SU-DHL-6 (cell line): Measurements from ENCODE around the gene SYNPO2L.

ENCODE experiments used
- H2AFZ ChIP-seq: fragments of 200-600 bp; sonication (generic); 2 replicates; pipeline ENCODE4 v1.6.1; 2014; ENCODE audit warnings: low read depth, mild to moderate bottlenecking, moderate library complexity, mixed read lengths, antibody characterized with exemption, low read length; ENCODE audit not compliant: severe bottlenecking
- H3F3A ChIP-seq: fragments of 200-600 bp; shearing (Covaris generic); 2 replicates; pipeline ENCODE4 v1.6.0; 2016; ENCODE audit warnings: antibody characterized with exemption, mild to moderate bottlenecking; ENCODE audit not compliant: insufficient read depth
- H3K27ac ChIP-seq: fragments of 200-600 bp; sonication (generic); 2 replicates; pipeline ENCODE4 v1.5.1; 2016; ENCODE audit warnings: low read depth, mild to moderate bottlenecking, low read length, moderate library complexity, mixed read lengths
- H3K27me3 ChIP-seq: fragments of 200-600 bp; sonication (generic), shearing (Covaris generic); 2 replicates; pipeline ENCODE4 v1.6.0; 2014; ENCODE audit warnings: mild to moderate bottlenecking, low read length
- H3K36me3 ChIP-seq: fragments of 200-600 bp; sonication (generic); 2 replicates; pipeline ENCODE4 v1.6.1; 2014; ENCODE audit warnings: mild to moderate bottlenecking, low read length, mixed read lengths
- H3K4me2 ChIP-seq: fragments of 300-600, 200-600 bp; shearing (Covaris generic), sonication (generic); 2 replicates; pipeline ENCODE4 v1.6.0; 2014; ENCODE audit warnings: low read length, low read depth, mild to moderate bottlenecking; ENCODE audit not compliant: poor library complexity, severe bottlenecking
- H3K4me3 ChIP-seq: fragments of 200-600 bp; sonication (generic); 2 replicates; pipeline ENCODE4 v1.5.1; 2014; ENCODE audit warnings: antibody characterized with exemption, low read length, mild to moderate bottlenecking, mixed read lengths; ENCODE audit not compliant: insufficient read depth, poor library complexity, severe bottlenecking
- H3K79me2 ChIP-seq: fragments of 200-600 bp; sonication (generic); 2 replicates; pipeline ENCODE4 v1.6.1; 2014; ENCODE audit warnings: mild to moderate bottlenecking, low read length, moderate library complexity; ENCODE audit not compliant: insufficient read depth
- H3K9ac ChIP-seq: fragments of 200-600 bp; sonication (generic); 2 replicates; pipeline ENCODE4 v1.7.0; 2014; ENCODE audit warnings: mild to moderate bottlenecking, low read length
- H3K9me2 ChIP-seq: fragments of 200-600 bp; sonication (generic); replicated peaks from 2 replicates; pipeline ENCODE4 v1.6.1; 2014; ENCODE audit warnings: low read length; ENCODE audit not compliant: insufficient read depth
- H3K9me3 ChIP-seq: fragments of 200-600 bp; sonication (generic); 2 replicates; pipeline ENCODE4 v1.6.1; 2014; ENCODE audit warnings: low read length, mixed read lengths; ENCODE audit not compliant: insufficient read depth
- H4K20me1 ChIP-seq: fragments of 200-600 bp; sonication (generic); 2 replicates; pipeline ENCODE4 v1.6.1; 2014; ENCODE audit warnings: low read depth, mild to moderate bottlenecking, antibody characterized with exemption, low read length, moderate library complexity, mixed read lengths
- CTCF ChIP-seq: fragments of 200-600 bp; sonication (generic); IDR thresholded peaks from one replicate; pipeline ENCODE4 v1.5.1; 2017; ENCODE audit warnings: antibody characterized with exemption, mild to moderate bottlenecking, low read length, moderate library complexity; ENCODE audit not compliant: insufficient read depth, poor library complexity, severe bottlenecking
- EZH2phosphoT487 ChIP-seq: fragments of 200-600 bp; sonication (generic), shearing (Covaris generic); conservative IDR thresholded peaks from 2 replicates; pipeline ENCODE4 v1.6.1; 2018; ENCODE audit warnings: mild to moderate bottlenecking, antibody characterized with exemption, low read length, moderate library complexity, mixed read lengths

The SYNPO2L gene

DNA sequence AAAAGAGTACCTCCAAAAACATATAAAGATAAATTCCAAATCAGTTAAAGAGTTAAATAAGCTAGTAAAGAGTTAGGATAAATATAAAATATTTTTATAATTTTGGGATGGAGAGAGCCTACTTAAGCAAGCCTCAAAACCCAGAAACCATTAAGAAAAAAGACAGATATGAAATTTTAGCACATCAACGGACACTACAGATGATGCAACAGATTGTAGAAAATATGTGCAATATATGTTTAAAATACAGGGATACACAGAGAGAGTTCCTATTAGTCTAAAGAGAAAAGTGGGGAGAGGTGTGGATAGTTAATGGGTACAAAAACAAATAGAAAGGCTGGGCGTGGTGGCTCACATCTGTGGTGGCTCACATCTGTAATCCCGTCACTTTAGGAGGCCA is 41.1 kb downstream of the SYNPO2L start:
- Histone ChIP-seq H3K4me2 (no peak overlapping the region), H3K4me3 (no peak overlapping the region), H3K27me3 (no peaks in the 10 kb centered on the region), H4K20me1 (no peaks in the 10 kb centered on the region), H3K9ac (no peak overlapping the region), H3K9me2 (no peaks in the 10 kb centered on the region), H2AFZ (no peak overlapping the region), H3K9me3 (no peaks in the 10 kb centered on the region), H3K79me2 (no peaks in the 10 kb centered on the region), H3K36me3 (no peaks in the 10 kb centered on the region), H3F3A (no peaks in the 10 kb centered on the region), H3K27ac (no peak overlapping the region)
- no peak for TF ChIP-seq EZH2phosphoT487
- TF ChIP-seq CTCF = no peak

GRCh38 chr10:73609116-73609515 is 46.7 kb downstream of the SYNPO2L start:
- no peak overlapping the region for H3K4me2 ChIP-seq
- no peaks in the 10 kb centered on the region for H3K9me3 ChIP-seq
- H3K9me2 ChIP-seq = no peaks in the 10 kb centered on the region
- no peak overlapping the region for H3K4me3 ChIP-seq
- H3K27ac ChIP-seq = no peak overlapping the region
- no peak overlapping the region for H3K9ac ChIP-seq
- no peak for TF ChIP-seq EZH2phosphoT487
- no peak for TF ChIP-seq CTCF
- H4K20me1 ChIP-seq = no peaks in the 10 kb centered on the region
- H3F3A ChIP-seq = no peaks in the 10 kb centered on the region
- H3K36me3 ChIP-seq = no peaks in the 10 kb centered on the region
- no peak overlapping the region for H2AFZ ChIP-seq
- no peaks in the 10 kb centered on the region for H3K27me3 ChIP-seq
- H3K79me2 ChIP-seq = no peaks in the 10 kb centered on the region

DNA sequence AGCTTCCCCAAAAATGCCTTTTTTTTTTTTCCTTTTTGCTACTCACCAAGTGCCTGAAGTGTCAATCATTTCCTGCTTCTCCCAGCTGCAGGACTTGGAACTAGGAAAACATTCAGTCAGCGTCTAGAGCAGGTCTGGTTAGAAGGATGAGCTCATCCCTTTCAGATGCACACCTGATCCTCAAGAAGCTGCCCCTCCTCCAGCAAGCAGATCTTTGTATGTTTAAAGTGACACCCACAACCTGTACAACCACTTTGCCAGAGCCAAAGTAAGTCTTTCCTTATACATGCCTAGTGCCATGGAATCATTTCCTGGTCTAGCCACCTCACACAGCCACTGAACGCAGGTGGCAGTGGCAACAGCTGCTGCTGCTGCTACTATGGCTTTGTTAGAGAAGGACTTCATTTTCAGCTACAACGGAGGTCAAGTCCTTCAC is 54.3 kb downstream of the SYNPO2L start:
- no peaks in the 10 kb centered on the region for H3K9me3 ChIP-seq
- H4K20me1 ChIP-seq = no peaks in the 10 kb centered on the region
- TF ChIP-seq CTCF = no peak
- TF ChIP-seq EZH2phosphoT487 = no peak
- no peak overlapping the region for H3K9ac ChIP-seq
- no peak overlapping the region for H3K4me2 ChIP-seq
- no peaks in the 10 kb centered on the region for H3K27me3 ChIP-seq
- H3K79me2 ChIP-seq = no peaks in the 10 kb centered on the region
- H3K9me2 ChIP-seq = no peaks in the 10 kb centered on the region
- no peak overlapping the region for H3K4me3 ChIP-seq
- no peaks in the 10 kb centered on the region for H3K36me3 ChIP-seq
- no peak overlapping the region for H2AFZ ChIP-seq
- H3F3A ChIP-seq = no peaks in the 10 kb centered on the region
- H3K27ac ChIP-seq = no peak overlapping the region

DNA sequence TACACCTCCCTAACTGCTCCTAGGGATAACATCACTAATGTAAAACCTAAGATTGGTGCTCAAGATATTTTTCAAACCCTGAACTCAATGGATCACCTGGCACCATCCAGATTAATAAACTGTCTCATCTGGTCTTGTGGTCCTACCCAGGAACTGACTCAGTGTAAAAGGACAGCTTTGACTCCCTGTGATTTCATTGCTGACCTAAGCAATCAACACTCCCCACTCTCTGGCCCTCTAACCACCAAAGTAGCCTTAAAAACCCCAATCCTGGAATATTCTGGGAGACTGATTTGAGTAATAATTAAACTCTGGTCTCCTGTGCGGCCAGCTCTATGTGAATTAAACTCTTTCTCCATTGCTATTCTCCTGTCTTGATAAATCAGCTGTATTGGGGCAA is 58.5 kb downstream of the SYNPO2L start:
- no peak overlapping the region for H3K9ac ChIP-seq
- no peaks in the 10 kb centered on the region for H3K9me2 ChIP-seq
- no peak overlapping the region for H3K27ac ChIP-seq
- no peaks in the 10 kb centered on the region for H3K79me2 ChIP-seq
- no peak overlapping the region for H3K4me3 ChIP-seq
- no peak overlapping the region for H3K4me2 ChIP-seq
- TF ChIP-seq EZH2phosphoT487 = no peak
- TF ChIP-seq CTCF = no peak
- no peaks in the 10 kb centered on the region for H4K20me1 ChIP-seq
- no peaks in the 10 kb centered on the region for H3K36me3 ChIP-seq
- no peaks in the 10 kb centered on the region for H3K9me3 ChIP-seq
- no peaks in the 10 kb centered on the region for H3K27me3 ChIP-seq
- no peaks in the 10 kb centered on the region for H3F3A ChIP-seq
- H2AFZ ChIP-seq = no peak overlapping the region
